K562 (cell line): ENCODE data around the gene GPM6B. TPM values are rescaled to one million over a fixed set of nuclear protein-coding genes. Genes with fewer than 3 reads are reported as not detected.

Source experiments
- ATAC-seq: fragments of 200-7000 bp; cut with Tn5 transposase; 3 replicates; pipeline ENCODE4 v1.9.1; 2020; ENCODE audit warnings: moderate library complexity
- BruUV-seq: library from RNA; stranded (reverse); fragments of 400-500 nt; replicated peaks from 2 replicates; lab custom pipeline; 2021; lab: Mats Ljungman, UMichigan
- CTCF ChIA-PET: fragments of 300-600 bp; formaldehyde crosslinking; extraction: SDS; loops from one replicate; lab custom pipeline; 2021; ENCODE audit warnings: low intra/inter-chr PET ratio; lab: Yijun Ruan, JAX
- POLR2A ChIA-PET: fragments of 300-600, 350-650 bp; sonication (Branson Sonifier 250); formaldehyde crosslinking; extraction: SDS; loops from one replicate; lab custom pipeline; 2021; ENCODE audit warnings: antibody characterized with exemption, inconsistent platforms; lab: Yijun Ruan, JAX
- DNase-seq, 4 experiments: peaks; one replicate each; pipeline versions ENCODE4 v3.0.0 to v3.0.0-alpha.2; 2011 to 2018; ENCODE audit warnings: low spot score in 3 of 4, mixed read lengths in 3 of 4; ENCODE audit errors: extremely low read depth in 1 of 4
- FAIRE-seq: peaks from 2 replicates; lab custom pipeline; 2011; peaks lifted over from hg19 to GRCh38; lab: Jason Lieb, UNC
- H2AFZ ChIP-seq: 2 replicates; pipeline ENCODE4 v1.6.0; 2011; ENCODE audit warnings: low read depth, low read length, control low read depth, inconsistent platforms
- H3K27ac ChIP-seq: fragments of 200-600 bp; 3 replicates; pipeline ENCODE4 v1.8.0; 2011; ENCODE audit warnings: low read depth, mild to moderate bottlenecking, control low read depth, inconsistent platforms, low read length, moderate library complexity, mixed read lengths; ENCODE audit errors: extremely low read depth
- H3K27me3 ChIP-seq, 2 experiments: fragments of 300-600 bp in 1 of 2; 2 replicates in 1 of 2; 3 replicates in 1 of 2; pipeline versions ENCODE4 v1.6.0 to v1.8.0; 2011; ENCODE audit warnings: inconsistent platforms in 2 of 2, low read length in 2 of 2, mild to moderate bottlenecking in 1 of 2, mixed read lengths in 1 of 2, moderate library complexity in 1 of 2; ENCODE audit not compliant: control insufficient read depth in 2 of 2, insufficient read depth in 2 of 2
- H3K36me3 ChIP-seq: fragments of 300-600 bp; 3 replicates; pipeline ENCODE4 v1.8.0; 2011; ENCODE audit warnings: mild to moderate bottlenecking, low read length, inconsistent platforms; ENCODE audit not compliant: control insufficient read depth, insufficient read depth
- H3K4me1 ChIP-seq, 2 experiments: fragments of 200-600 bp in 1 of 2; replicated peaks in 1 of 2; 2 replicates in 1 of 2; 3 replicates in 1 of 2; pipeline versions ENCODE4 v1.5.1 to v1.8.0; 2011; ENCODE audit warnings: inconsistent platforms in 2 of 2, low read length in 2 of 2, mild to moderate bottlenecking in 1 of 2, mixed read lengths in 1 of 2, moderate library complexity in 1 of 2; ENCODE audit not compliant: control insufficient read depth in 2 of 2, insufficient read depth in 2 of 2
- H3K4me2 ChIP-seq: 2 replicates; pipeline ENCODE4 v1.6.1; 2011; ENCODE audit warnings: low read length, control low read depth, inconsistent platforms, mixed read lengths; ENCODE audit not compliant: insufficient read depth
- H3K4me3 ChIP-seq: fragments of 200-600 bp; sonication (generic), shearing (Covaris generic); 2 replicates; pipeline ENCODE4 v1.5.1; 2016; ENCODE audit warnings: control low read depth, inconsistent platforms
- H3K79me2 ChIP-seq: fragments of 200-600 bp; 3 replicates; pipeline ENCODE4 v1.8.0; 2011; ENCODE audit warnings: low read length, inconsistent platforms; ENCODE audit not compliant: control insufficient read depth, insufficient read depth
- H3K9ac ChIP-seq, 2 experiments: 2 replicates each; pipeline versions ENCODE4 v1.6.0 to v1.6.1; 2011; ENCODE audit warnings: low read depth in 2 of 2, low read length in 2 of 2, control low read depth in 1 of 2, inconsistent platforms in 1 of 2, mild to moderate bottlenecking in 1 of 2, mixed read lengths in 1 of 2; ENCODE audit not compliant: insufficient read depth in 1 of 2
- H3K9me1 ChIP-seq: one replicate; pipeline ENCODE4 v1.6.0; 2011; ENCODE audit warnings: inconsistent platforms, mild to moderate bottlenecking, low read length, moderate library complexity; ENCODE audit not compliant: control insufficient read depth, insufficient read depth
- H3K9me3 ChIP-seq: replicated peaks from 2 replicates; pipeline ENCODE4 v1.5.1; 2011; ENCODE audit warnings: low read depth, low read length, inconsistent platforms; ENCODE audit not compliant: control insufficient read depth, insufficient read depth
- H4K20me1 ChIP-seq: replicated peaks from 2 replicates; pipeline ENCODE4 v1.6.1; 2011; ENCODE audit warnings: low read length, inconsistent platforms, mixed read lengths; ENCODE audit not compliant: control insufficient read depth, insufficient read depth
- ARID1B ChIP-seq: fragments of 450-650 bp; IDR thresholded peaks from 2 replicates; pipeline ENCODE4 v1.6.1; 2016; ENCODE audit warnings: antibody characterized with exemption, mild to moderate bottlenecking, inconsistent platforms
- CREB5 ChIP-seq: fragments of 250-450 bp; sonication (Bioruptor Pico); IDR thresholded peaks from 2 replicates; pipeline ENCODE4 v1.5.0; 2020; ENCODE audit warnings: mild to moderate bottlenecking
- FOXA3 ChIP-seq, 2 experiments: fragments of 450-650 bp in 1 of 2; sonication (generic) in 1 of 2; formaldehyde crosslinking; IDR thresholded peaks in 1 of 2; conservative IDR thresholded peaks in 1 of 2; 2 replicates each; pipeline versions ENCODE4 v1.4.0 to v1.8.0; 2020 to 2022; ENCODE audit warnings: mild to moderate bottlenecking in 2 of 2, missing genetic modification reagents in 1 of 2
- HCFC1 ChIP-seq: IDR thresholded peaks from 2 replicates; pipeline ENCODE4 v1.6.1; 2012; ENCODE audit warnings: low read depth, low read length, improper control_type of control experiment
- HMG20B ChIP-seq: fragments of 250-450 bp; sonication (Bioruptor Pico); IDR thresholded peaks from 2 replicates; pipeline ENCODE4 v1.5.0; 2021; ENCODE audit warnings: mild to moderate bottlenecking
- NCOA6 ChIP-seq: fragments of 450-650 bp; IDR thresholded peaks from 2 replicates; pipeline ENCODE4 v1.6.1; 2017; ENCODE audit warnings: mild to moderate bottlenecking
- RBBP5 ChIP-seq: fragments of 200-600 bp; sonication (generic); IDR thresholded peaks from 2 replicates; pipeline ENCODE4 v1.6.1; 2012; ENCODE audit warnings: borderline replicate concordance, mild to moderate bottlenecking, low read length, control low read depth, inconsistent platforms; ENCODE audit not compliant: insufficient read depth, poor library complexity, severe bottlenecking
- SMAD3 ChIP-seq: fragments of 450-650 bp; formaldehyde crosslinking; conservative IDR thresholded peaks from 2 replicates; pipeline ENCODE4 v1.4.0; 2020; ENCODE audit warnings: mild to moderate bottlenecking
- STAT5A ChIP-seq: IDR thresholded peaks from 2 replicates; pipeline ENCODE4 v1.6.1; 2012; ENCODE audit warnings: low read length, inconsistent platforms, borderline replicate concordance
- ZNF134 ChIP-seq: fragments of 250-450 bp; sonication (Bioruptor Pico); conservative IDR thresholded peaks from 2 replicates; pipeline ENCODE4 v1.4.0; 2020
- ZNF318 ChIP-seq, 2 experiments: fragments of 450-650 bp; IDR thresholded peaks; 2 replicates each; pipeline ENCODE4 v1.6.1; 2016; ENCODE audit warnings: mild to moderate bottlenecking in 2 of 2, borderline replicate concordance in 1 of 2, low read depth in 1 of 2, moderate library complexity in 1 of 2
- WGBS: fragments of 100-300 bp; shearing (Covaris generic); methylation state at CpG from one replicate; pipeline ENCODE4 v1.1.6; 2016; ENCODE audit warnings: low coverage, mixed read lengths; ENCODE audit not compliant: insufficient coverage; ENCODE audit errors: missing lambda C conversion rate; 5-methylcytosine and 5-hydroxymethylcytosine counted together
- in situ Hi-C: fragments of 300-500 bp; cut with MboI; formaldehyde crosslinking; loops from 4 replicates; pipeline ENCODE4 v1.15.0; 2018; ENCODE audit warnings: inconsistent platforms, mixed read lengths
- intact Hi-C: fragments of 100-400 bp; cut with micrococcal nuclease; formaldehyde crosslinking; loops from 2 replicates; pipeline ENCODE4 v1.14.2; 2022
- polyA plus RNA-seq, 8 experiments: library from polyadenylated mRNA; depleted of rRNA in 4 of 8; stranded (reverse) in 5 of 8; unstranded in 3 of 8; fragments of >200 nt; fragmentation: Nextera tagmentation in 2 of 8; fragmentation: Illumina TruSeq in 1 of 8; extraction: Ambion mirVana in 2 of 8; extraction: Trizol in 1 of 8; gene quantifications; 2 replicates each; pipeline versions ENCODE4 v1.2.1 to v1.2.3, GENCODE V29; 2011 to 2014; ENCODE audit warnings: inconsistent platforms in 1 of 8, missing spikeins in 1 of 8
- total RNA-seq, 7 experiments: library from RNA; depleted of rRNA in 6 of 7; stranded (reverse); fragments of >200 nt in 6 of 7; fragmentation: Illumina TruSeq in 2 of 7; extraction: Trizol in 2 of 7; gene quantifications; 2 replicates each; pipeline versions ENCODE4 v1.2.1 to v1.2.3, GENCODE V29; 2011 to 2021; ENCODE audit warnings: low replicate concordance in 1 of 7

The GPM6B gene
- total and polyA plus RNA-seq, 9 of the 15 experiments (the other 6 are each of a cell fraction or from before 2014, with no cell fraction given) = 0.14 to 0.32 TPM; not detected in 7

GRCh38 chrX:13840121-13840520 is 23.2 kb upstream of the GPM6B start (continued):
- no peak for TF ChIP-seq CREB5 (CRISPR knock-in tag)
- TF ChIP-seq, all 486 proteins: peak for 0

- Histone ChIP-seq H3K9me3 (no peaks in the 10 kb centered on the region), H3K79me2 (no peaks in the 10 kb centered on the region), H3K27me3 (no peaks in the 10 kb centered on the region; a peak in 2 of 5 replicates), H3K4me3 (no peak overlapping the region), H2AFZ (no peak overlapping the region), H4K20me1 (no peaks in the 10 kb centered on the region), H3K9me1 (no peaks in the 10 kb centered on the region), H3K9ac (no peak overlapping the region), H3K27ac (no peak overlapping the region), H3K36me3 (no peaks in the 10 kb centered on the region), H3K4me1 (no peaks in the 10 kb centered on the region; a peak in 1 of 5 replicates), H3K4me2 (no peak overlapping the region)
- no peak for FAIRE-seq
- 1% methylated on average over 6 of the region's 7 CpGs for WGBS
- in situ Hi-C loops (no loop called here), intact Hi-C loops (no loop called here)
- TF ChIP-seq NCOA6 = no peak
- TF ChIP-seq RBBP5 = no peak
- no peak for TF ChIP-seq ZNF134 (CRISPR knock-in tag)
- no peak for TF ChIP-seq SMAD3
- TF ChIP-seq ZNF318 (IDR thresholded peaks at IDR 0.05; ENCODE audit: borderline replicate concordance in 1 of 2, low read depth in 1 of 2) = no peak
- TF ChIP-seq STAT5A = no peak
- no peak for TF ChIP-seq HMG20B (CRISPR knock-in tag)
- TF ChIP-seq ARID1B = no peak
- TF ChIP-seq HCFC1 = no peak
- TF ChIP-seq FOXA3 (CRISPR knock-in tag; conservative IDR thresholded peaks at IDR 0.05 in 1 of 2, IDR thresholded peaks at IDR 0.05 in 1 of 2) = no peak
- ATAC-seq = no peak
- DNase-seq = no peak
- no TSS peak for BruUV-seq
- CTCF ChIA-PET = no interaction called here
- POLR2A ChIA-PET = interaction anchor here (0.5 to 0.6 kb wide), 2 partner anchors 29 to 64 kb away, joined by 3 to 5 read pairs; no protein-coding TSS in a partner anchor
These were observed 20.4 kb upstream of the GPM6B start for GRCh38 chrX:13837290-13837745.
